ENCODE measurements around the gene GRAPL.
"Not testable (repeated sequence)": the region's sequence is repeated elsewhere in the genome, so short reads cannot be mapped to it uniquely, and the experiment has no call there.

GRAPL gene

GRCh38 chr17:19137959-19138358, 10.6 kb downstream of the GRAPL start:
- not testable (repeated sequence) for DNase-seq

- DNase-seq: not testable (repeated sequence)
Measured at GRCh38 chr17:19141366-19142155, 14.2 kb downstream of the GRAPL start.

GRCh38 chr17:19142419-19142818, 15.0 kb downstream of the GRAPL start:
- not testable (repeated sequence) for DNase-seq

DNA sequence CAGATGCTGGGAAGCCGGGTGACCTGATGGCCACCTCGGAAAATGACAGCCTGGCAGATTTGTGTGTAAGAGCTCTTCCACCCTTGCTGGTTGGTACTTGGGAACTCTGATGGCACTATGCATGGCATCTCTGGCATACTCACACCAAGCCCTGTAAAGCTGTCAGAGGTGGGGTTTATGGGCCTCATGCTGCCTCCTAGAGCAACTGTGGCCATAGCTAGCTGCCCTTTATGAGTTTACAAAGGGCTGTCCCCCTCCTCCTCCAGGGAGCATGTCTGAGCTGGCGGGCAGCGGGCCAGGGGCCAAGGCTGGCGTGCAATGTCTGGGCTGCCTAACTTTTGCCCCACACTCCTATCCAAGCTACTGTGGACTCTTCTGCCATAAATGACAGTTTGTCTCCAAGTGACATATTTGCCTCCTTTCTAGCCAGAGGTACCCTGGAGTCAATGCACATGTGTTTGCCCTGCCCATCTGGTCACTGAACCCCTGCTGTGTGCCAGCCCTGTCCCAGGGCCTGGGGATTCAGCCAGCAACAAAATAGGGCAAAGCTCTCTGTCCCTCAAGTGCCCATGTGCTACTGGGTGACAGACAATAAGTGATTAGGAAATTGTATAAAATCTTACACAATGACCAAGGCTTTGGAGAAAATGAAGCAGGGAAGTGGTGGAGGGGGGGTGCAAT, 15.8 kb downstream of the GRAPL start:
- not testable (repeated sequence) for DNase-seq

- DNase-seq: not testable (repeated sequence)
Measured at GRCh38 chr17:19144373-19144772, 17.0 kb downstream of the GRAPL start.

DNA sequence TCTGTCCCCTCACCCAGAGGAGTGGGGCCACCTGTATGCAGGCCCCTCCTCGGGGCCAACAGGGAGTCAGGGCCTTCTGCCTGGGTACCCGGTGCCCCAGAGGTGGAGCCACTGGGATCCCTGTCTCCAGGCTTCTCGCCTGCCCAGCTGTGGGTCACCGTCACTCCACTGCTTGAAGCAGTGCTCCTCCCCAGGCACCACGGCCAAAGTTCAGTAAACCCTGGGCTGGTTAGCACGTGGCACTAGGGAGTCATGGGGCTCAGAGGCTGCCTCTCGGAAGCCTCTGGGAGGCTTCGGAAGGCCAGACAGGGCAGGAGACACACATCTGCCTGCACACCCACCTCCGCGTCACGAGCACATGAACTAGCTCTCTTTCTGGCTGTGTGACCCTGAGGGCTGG, 18.1 kb downstream of the GRAPL start:
- not testable (repeated sequence) for DNase-seq

- DNase-seq: not testable (repeated sequence)
Measured at GRCh38 chr17:19150678-19151615, 23.6 kb downstream of the GRAPL start.

- DNase-seq: not testable (repeated sequence)
Measured at GRCh38 chr17:19157628-19158027, 30.2 kb downstream of the GRAPL start.

DNA sequence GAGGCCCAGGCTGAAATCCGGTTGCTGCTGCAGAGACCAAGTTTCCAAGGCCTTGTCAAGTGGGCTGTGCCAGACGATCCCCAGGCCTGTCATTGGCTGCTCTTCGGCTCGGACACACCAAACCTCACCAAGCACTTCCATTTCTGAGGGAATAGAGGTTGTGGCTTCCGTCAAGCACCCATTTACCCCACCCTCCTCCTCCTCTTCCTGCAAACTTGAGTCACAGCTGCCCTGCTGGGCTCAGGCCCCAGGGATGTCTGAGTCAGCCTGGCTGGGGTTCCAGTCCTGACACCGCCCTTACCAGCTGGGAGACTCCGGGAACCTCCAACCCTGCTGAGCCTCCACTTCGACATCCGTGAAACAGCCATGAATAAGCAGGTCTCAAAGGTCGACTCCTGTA, 31.1 kb downstream of the GRAPL start:
- not testable (repeated sequence) for DNase-seq

DNA sequence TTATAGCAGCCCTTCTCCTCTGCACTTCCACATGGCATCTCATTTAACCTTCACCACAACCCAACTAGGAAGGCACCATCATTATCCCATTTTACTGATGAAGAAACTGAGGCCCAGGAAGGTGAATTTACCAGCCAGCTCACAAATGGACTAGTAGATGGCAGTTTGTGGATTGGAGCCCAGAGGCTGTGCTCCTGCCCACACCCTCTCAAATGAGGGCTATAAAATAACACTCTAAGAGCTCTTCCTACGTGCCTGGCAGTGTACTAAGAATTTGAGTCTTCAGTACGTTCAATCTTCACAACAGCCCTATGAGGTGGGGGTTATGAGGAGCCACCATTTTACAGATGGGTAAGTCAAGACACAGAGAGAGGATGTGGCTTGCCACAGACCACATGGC, 31.5 kb downstream of the GRAPL start:
- DNase-seq: not testable (repeated sequence)

DNA sequence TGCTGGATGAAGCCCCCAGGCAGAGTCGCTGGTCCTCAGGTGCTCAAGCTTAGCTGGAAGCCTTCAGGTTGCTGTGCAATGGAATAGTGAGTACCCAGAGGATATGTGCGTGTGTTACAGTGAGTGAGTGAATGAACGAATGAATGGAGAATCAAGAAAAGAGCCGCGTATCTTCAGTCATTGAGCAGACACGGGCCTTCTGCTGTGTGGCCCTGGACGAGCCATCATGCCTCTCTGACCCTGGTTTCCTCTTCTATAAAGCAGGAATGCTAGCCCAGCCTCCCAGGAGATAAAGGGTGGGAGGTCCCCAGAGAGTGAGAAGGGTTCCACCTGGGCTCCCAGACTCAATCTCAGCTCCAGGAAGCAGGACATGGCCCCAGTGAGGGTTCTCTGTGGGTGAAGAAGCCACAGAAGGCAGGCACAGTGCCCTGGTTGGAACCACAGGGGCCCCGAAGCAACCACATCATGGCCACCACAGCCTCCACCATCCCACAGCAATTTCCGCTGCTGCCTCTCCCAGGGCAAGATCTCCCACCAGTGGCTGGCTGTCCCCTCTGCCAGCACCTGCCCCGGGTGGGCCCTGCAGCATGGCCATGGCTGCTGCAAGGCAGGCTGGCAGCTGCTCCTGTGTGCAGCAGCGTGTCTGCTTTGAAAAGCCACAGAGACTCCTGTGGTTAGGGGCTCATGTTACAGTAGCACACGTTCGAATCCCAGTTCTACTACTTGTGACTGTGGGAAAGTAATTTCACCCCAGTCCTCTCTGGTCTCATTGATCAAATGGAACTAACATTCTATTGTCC, 34.1 kb downstream of the GRAPL start:
- DNase-seq: not testable (repeated sequence)

DNA sequence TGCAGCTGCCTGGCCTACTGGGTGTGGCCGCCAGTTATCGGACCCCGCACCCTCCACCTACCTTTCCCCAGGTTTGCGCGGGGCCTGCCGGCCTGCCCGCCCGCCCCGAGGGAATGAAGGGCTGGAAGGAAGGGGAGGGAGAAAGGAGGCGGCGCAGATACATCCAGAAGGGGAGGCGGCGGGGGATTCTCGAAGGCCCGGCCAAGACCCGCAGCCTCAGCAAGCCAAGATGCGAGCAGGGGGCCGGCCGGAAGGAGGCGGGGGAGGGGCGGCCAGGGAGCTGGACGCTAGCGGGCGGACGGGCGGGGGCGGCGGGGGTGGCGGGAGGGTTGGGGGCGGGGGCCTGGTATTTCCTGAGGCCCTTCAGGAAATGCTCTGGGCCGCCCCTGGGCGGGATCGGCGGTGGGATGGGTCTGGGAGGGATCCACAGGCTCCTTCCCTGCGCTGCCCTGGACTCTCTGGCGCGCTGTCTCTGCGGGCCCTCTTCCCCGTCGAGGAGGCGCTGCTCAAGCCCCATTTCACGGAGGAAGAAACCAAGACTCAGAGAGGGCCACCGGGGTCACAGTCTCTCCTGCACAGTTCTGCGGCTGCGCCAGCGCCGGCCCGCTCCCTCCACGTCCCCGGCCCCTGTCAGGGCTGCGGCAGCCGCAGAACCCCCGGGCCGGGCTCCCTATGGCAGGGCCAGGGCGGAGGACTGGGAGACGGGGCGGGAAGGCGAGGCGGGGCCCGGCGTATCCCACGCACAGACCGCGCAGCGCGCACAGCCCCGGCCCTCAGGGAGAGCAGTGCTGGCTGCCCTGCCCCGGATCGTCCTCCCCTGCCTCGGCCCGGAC, 35.2 kb downstream of the GRAPL start:
- DNase-seq: not testable (repeated sequence)

DNA sequence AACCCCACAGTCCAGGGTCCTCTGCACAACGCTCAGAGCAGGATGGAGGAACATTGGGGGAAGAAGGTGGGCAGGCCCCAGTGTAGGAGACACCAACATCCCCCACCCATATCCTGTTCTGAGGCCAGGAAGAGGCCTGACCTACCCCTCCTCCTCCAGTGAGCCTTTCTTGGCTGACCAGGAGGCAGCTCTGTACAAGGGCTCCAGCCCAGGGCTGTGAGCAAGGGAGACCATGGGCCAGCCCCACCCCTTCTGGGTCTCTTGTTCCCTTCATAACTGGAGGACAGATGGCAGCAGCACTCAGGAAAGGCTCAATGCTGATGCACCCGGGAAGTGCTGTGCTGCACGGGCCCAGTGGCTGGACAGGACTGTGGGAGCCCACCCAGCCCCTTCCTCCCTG, 47.0 kb downstream of the GRAPL start:
- DNase-seq: not testable (repeated sequence)

- DNase-seq: not testable (repeated sequence)
Measured at GRCh38 chr17:19175410-19175809, 48.0 kb downstream of the GRAPL start.

GRCh38 chr17:19181040-19181875, 53.9 kb downstream of the GRAPL start:
- DNase-seq: not testable (repeated sequence)

DNA sequence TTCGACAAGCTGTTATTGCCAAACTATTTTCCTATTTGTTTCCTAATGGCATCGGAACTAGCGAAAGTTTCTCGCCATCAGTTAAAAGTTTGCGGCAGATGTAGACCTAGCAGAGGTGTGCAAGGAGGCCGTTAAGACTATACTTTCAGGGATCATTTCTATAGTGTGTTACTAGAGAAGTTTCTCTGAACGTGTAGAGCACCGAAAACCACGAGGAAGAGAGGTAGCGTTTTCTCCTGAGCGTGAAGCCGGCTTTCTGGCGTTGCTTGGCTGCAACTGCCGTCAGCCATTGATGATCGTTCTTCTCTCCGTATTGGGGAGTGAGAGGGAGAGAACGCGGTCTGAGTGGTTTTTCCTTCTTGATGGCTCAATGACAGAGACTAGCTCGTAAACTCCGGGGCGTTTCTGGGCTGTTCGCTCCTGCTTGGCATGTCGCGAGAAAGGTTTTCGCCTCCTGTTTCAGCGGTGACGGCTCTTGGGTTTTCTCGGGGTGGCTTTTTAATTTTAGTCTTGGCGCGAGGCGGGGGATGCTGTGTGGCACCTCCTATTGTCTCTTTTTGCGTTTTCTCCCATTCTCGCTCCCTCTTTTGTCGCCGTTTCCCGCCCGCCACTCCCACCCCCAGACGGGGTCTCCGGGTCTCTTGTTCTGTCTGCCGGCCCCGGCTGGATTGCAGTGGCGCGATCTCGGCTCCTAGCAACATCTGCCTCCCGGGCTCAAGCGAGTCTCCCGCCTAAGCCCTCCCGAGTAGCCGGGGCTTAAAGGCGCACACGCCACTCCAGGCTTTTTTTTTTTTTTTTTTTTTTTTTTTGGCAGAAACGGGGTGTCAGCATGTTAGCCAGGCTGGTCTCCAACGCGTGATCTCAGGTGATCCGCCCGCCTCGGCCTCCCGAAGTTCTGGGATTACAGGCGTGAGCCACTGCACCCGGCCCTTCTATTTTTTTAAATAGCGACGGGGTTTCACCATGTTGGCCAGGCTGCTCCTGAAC, 60.8 kb downstream of the GRAPL start:
- DNase-seq: not testable (repeated sequence)

GRCh38 chr17:19188870-19189708, 61.7 kb downstream of the GRAPL start:
- not testable (repeated sequence) for DNase-seq
